Loucy (cell line): ENCODE data around the gene CHPF.

Experiments used
- CTCF ChIP-seq: fragments of 200-600 bp; sonication (generic); conservative IDR thresholded peaks from 2 replicates; pipeline ENCODE4 v1.5.1; 2014; ENCODE audit warnings: mild to moderate bottlenecking, antibody characterized with exemption, low read length
- EZH2phosphoT487 ChIP-seq: fragments of 200-600 bp; IDR thresholded peaks from 2 replicates; pipeline ENCODE4 v1.6.1; 2018; ENCODE audit warnings: antibody characterized with exemption, mild to moderate bottlenecking, moderate library complexity, borderline replicate concordance

- no peak for TF ChIP-seq CTCF
- no peak for TF ChIP-seq EZH2phosphoT487
Measured at GRCh38 chr2:219543596-219544358, at the start of gene CHPF, which contains the start of gene TMEM198.
